Glutamatergic neuron (in vitro differentiated cells): ENCODE results near the gene FOXN3. TPM values are rescaled to one million over a fixed set of nuclear protein-coding genes. Genes with fewer than 3 reads are reported as not detected.

ENCODE experiments used
- DNase-seq: peaks from one replicate; pipeline ENCODE4 v3.0.0; 2022
- H3K27ac Mint-ChIP-seq: one replicate; pipeline ENCODE4 v1.8.0; 2020; ENCODE audit warnings: mild to moderate bottlenecking, mixed read lengths, inconsistent platforms; ENCODE audit not compliant: unreplicated experiment
- H3K27me3 Mint-ChIP-seq: one replicate; pipeline ENCODE4 v1.8.0; 2020; ENCODE audit warnings: mild to moderate bottlenecking, moderate library complexity, mixed read lengths, inconsistent platforms; ENCODE audit not compliant: unreplicated experiment
- H3K36me3 Mint-ChIP-seq: one replicate; pipeline ENCODE4 v1.8.0; 2020; ENCODE audit warnings: mild to moderate bottlenecking, mixed read lengths, inconsistent platforms; ENCODE audit not compliant: unreplicated experiment
- H3K4me1 Mint-ChIP-seq: one replicate; pipeline ENCODE4 v1.8.0; 2020; ENCODE audit warnings: mild to moderate bottlenecking, low read depth, mixed read lengths, inconsistent platforms; ENCODE audit not compliant: unreplicated experiment
- H3K4me3 Mint-ChIP-seq: one replicate; pipeline ENCODE4 v1.8.0; 2020; ENCODE audit warnings: mild to moderate bottlenecking, mixed read lengths, inconsistent platforms; ENCODE audit not compliant: unreplicated experiment
- H3K9me3 Mint-ChIP-seq: one replicate; pipeline ENCODE4 v1.8.0; 2020; ENCODE audit warnings: mild to moderate bottlenecking, moderate library complexity, mixed read lengths, inconsistent platforms; ENCODE audit not compliant: unreplicated experiment
- long read RNA-seq: library from polyadenylated mRNA; unstranded; transcript quantifications from one replicate; pipeline ENCODE4 v2.0.0, GENCODE V29; 2020; ENCODE audit not compliant: unreplicated experiment
- total RNA-seq: library from RNA; stranded (reverse); fragmentation: NEBNext Ultra II Directional; extraction: Animal tissue kit (Norgen Biotek cat#: 25700); gene quantifications from one replicate; pipeline ENCODE4 v1.2.1, GENCODE V29; 2021; ENCODE audit not compliant: unreplicated experiment
- TF ChIP-seq, protein P1 (sequence below): fragments of 200-600 bp; sonication (generic); IDR thresholded peaks from one replicate; pipeline ENCODE4 v1.5.0; 2021; ENCODE audit not compliant: partially characterized antibody, unreplicated experiment

The FOXN3 gene
- 139 TPM for total RNA-seq
- long read RNA-seq, partial matches to known transcripts: 2 of 26 reads
- long read RNA-seq, other reads (novel, unspliced or antisense): 23 of 26 reads

- Mint-ChIP-seq H3K4me1 (peaks cover 17% of the 10 kb centered on the region), H3K27ac (peak within 1 kb of the TSS; percentile 86), H3K27me3 (peaks cover 12% of the 10 kb centered on the region), H3K36me3 (no peaks in the 10 kb centered on the region), H3K4me3 (peak within 1 kb of the TSS; percentile 92), H3K9me3 (peaks cover 16% of the 10 kb centered on the region)
- DNase-seq: peak; percentile 91
- TF ChIP-seq, protein P1, sequence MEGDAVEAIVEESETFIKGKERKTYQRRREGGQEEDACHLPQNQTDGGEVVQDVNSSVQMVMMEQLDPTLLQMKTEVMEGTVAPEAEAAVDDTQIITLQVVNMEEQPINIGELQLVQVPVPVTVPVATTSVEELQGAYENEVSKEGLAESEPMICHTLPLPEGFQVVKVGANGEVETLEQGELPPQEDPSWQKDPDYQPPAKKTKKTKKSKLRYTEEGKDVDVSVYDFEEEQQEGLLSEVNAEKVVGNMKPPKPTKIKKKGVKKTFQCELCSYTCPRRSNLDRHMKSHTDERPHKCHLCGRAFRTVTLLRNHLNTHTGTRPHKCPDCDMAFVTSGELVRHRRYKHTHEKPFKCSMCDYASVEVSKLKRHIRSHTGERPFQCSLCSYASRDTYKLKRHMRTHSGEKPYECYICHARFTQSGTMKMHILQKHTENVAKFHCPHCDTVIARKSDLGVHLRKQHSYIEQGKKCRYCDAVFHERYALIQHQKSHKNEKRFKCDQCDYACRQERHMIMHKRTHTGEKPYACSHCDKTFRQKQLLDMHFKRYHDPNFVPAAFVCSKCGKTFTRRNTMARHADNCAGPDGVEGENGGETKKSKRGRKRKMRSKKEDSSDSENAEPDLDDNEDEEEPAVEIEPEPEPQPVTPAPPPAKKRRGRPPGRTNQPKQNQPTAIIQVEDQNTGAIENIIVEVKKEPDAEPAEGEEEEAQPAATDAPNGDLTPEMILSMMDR: no peak
Measured at GRCh38 chr14:89417091-89417464, at the start of gene FOXN3. Gene FOXN3, minus strand, starts transcription at chr14:89417233. Its CDS starts 4,757 bp downstream, at chr14:89412476.

- Mint-ChIP-seq H3K4me1 (peaks cover 14% of the 10 kb centered on the region), H3K27ac (peak overlapping the region; percentile 52)
- no peak for DNase-seq
Measured at GRCh38 chr14:89466484-89466883, 49.5 kb upstream of the FOXN3 start.

GRCh38 chr14:89465876-89466275, 48.8 kb upstream of the FOXN3 start:
- TF ChIP-seq, protein P1: no peak
- H3K27ac Mint-ChIP-seq: no peak overlapping the region
- peaks cover 2% of the 10 kb centered on the region for H3K9me3 Mint-ChIP-seq
- peaks cover 17% of the 10 kb centered on the region for H3K4me1 Mint-ChIP-seq
- no peaks in the 10 kb centered on the region for H3K36me3 Mint-ChIP-seq
- H3K4me3 Mint-ChIP-seq: no peak overlapping the region
- peaks cover 3% of the 10 kb centered on the region for H3K27me3 Mint-ChIP-seq
- peak; percentile 26 for DNase-seq

More at GRCh38 chr14:89466484-89466883, 49.5 kb upstream of the FOXN3 start:
- Mint-ChIP-seq H3K4me3 (no peak overlapping the region), H3K36me3 (no peaks in the 10 kb centered on the region), H3K9me3 (peaks cover 4% of the 10 kb centered on the region), H3K27me3 (peaks cover 3% of the 10 kb centered on the region)
- TF ChIP-seq, protein P1: no peak

- Mint-ChIP-seq H3K27me3 (no peaks in the 10 kb centered on the region), H3K4me1 (peaks cover 21% of the 10 kb centered on the region), H3K9me3 (no peaks in the 10 kb centered on the region), H3K27ac (peak overlapping the region; percentile 17), H3K4me3 (no peak overlapping the region), H3K36me3 (no peaks in the 10 kb centered on the region)
- DNase-seq: no peak
- TF ChIP-seq, protein P1: no peak
Measured at GRCh38 chr14:89461256-89461655, 44.2 kb upstream of the FOXN3 start.

GRCh38 chr14:89458713-89459420, 41.8 kb upstream of the FOXN3 start:
- Mint-ChIP-seq H3K4me1 (peaks cover 23% of the 10 kb centered on the region), H3K36me3 (no peaks in the 10 kb centered on the region), H3K27me3 (no peaks in the 10 kb centered on the region), H3K4me3 (no peak overlapping the region), H3K27ac (no peak overlapping the region), H3K9me3 (no peaks in the 10 kb centered on the region)
- TF ChIP-seq, protein P1: no peak
- no peak for DNase-seq
